DOHH2 (cell line): ENCODE data around the gene BCAP31.

Source experiments
- CTCF ChIP-seq: fragments of 200-600 bp; sonication (generic); IDR thresholded peaks from one replicate; pipeline ENCODE4 v1.5.1; 2014; ENCODE audit warnings: antibody characterized with exemption, mild to moderate bottlenecking, low read depth, low read length; ENCODE audit not compliant: poor library complexity, severe bottlenecking
- EZH2phosphoT487 ChIP-seq: fragments of 200-600 bp; sonication (generic); IDR thresholded peaks from 2 replicates; pipeline ENCODE4 v1.6.1; 2017; ENCODE audit warnings: borderline replicate concordance, mild to moderate bottlenecking, antibody characterized with exemption, low read length, moderate library complexity, mixed read lengths

GRCh38 chrX:153692003-153692402, 32.2 kb downstream of the BCAP31 start:
- TF ChIP-seq CTCF (no peak), EZH2phosphoT487 (no peak)
